Gastrocnemius medialis (tissue), 4 donors: ENCODE measurements around the gene OR5AL1. TPM values are rescaled to one million over a fixed set of nuclear protein-coding genes. Genes with fewer than 3 reads are reported as not detected.

Experiments used
- ATAC-seq, 2 donors: fragments of 150-250 bp; one replicate each; pipeline ENCODE4 v1.9.1; 2016
- DNase-seq, 2 donors: peaks; one replicate each; pipeline ENCODE4 v3.0.0-alpha.2; 2019
- H3K27ac ChIP-seq, 4 donors: fragments of 200-600 bp; sonication (generic); 1 replicate in 1 of 4; 2 replicates in 3 of 4; pipeline ENCODE4 v1.5.1; 2016 to 2018; ENCODE audit warnings: mild to moderate bottlenecking in 2 of 4, moderate library complexity in 1 of 4
- H3K27me3 ChIP-seq, 3 donors: fragments of 200-600 bp; sonication (generic) in 2 of 3; 1 replicate in 1 of 3; 2 replicates in 2 of 3; pipeline versions ENCODE4 v1.5.1 to v1.6.0; 2016 to 2019; ENCODE audit warnings: mild to moderate bottlenecking in 1 of 3, moderate library complexity in 1 of 3
- H3K36me3 ChIP-seq, 2 donors: fragments of 200-600 bp; sonication (generic) in 1 of 2; one replicate each; pipeline ENCODE4 v1.5.1; 2017 to 2018
- H3K4me1 ChIP-seq, 2 donors: fragments of 200-600 bp; sonication (generic) in 1 of 2; one replicate each; pipeline ENCODE4 v1.5.1; 2016 to 2017; ENCODE audit warnings: mild to moderate bottlenecking in 2 of 2
- H3K4me3 ChIP-seq, 4 donors: fragments of 200-600 bp; sonication (generic) in 3 of 4; 1 replicate in 1 of 4; 2 replicates in 3 of 4; pipeline ENCODE4 v1.5.1; 2016 to 2019; ENCODE audit warnings: mild to moderate bottlenecking in 2 of 4
- H3K9me3 ChIP-seq, 3 donors: fragments of 200-600 bp; sonication (generic) in 2 of 3; 1 replicate in 1 of 3; 2 replicates in 2 of 3; pipeline ENCODE4 v1.5.1; 2016 to 2019
- CTCF ChIP-seq, 5 experiments: fragments of 450-650 bp in 3 of 5; fragments of 200-600 bp in 2 of 5; sonication (generic) in 2 of 5; IDR thresholded peaks in 4 of 5; conservative IDR thresholded peaks in 1 of 5; 1 replicate in 4 of 5; 2 replicates in 1 of 5; pipeline ENCODE4 v1.5.1; 2016 to 2019; ENCODE audit warnings: antibody characterized with exemption in 5 of 5, mild to moderate bottlenecking in 3 of 5, moderate library complexity in 3 of 5
- POLR2A ChIP-seq, 2 donors: fragments of 450-650 bp; IDR thresholded peaks; one replicate each; pipeline ENCODE4 v1.6.1; 2017; ENCODE audit warnings: antibody characterized with exemption in 2 of 2, mild to moderate bottlenecking in 2 of 2, moderate library complexity in 2 of 2
- in situ Hi-C, 4 donors: fragments of 200-750 bp; cut with MboI; loops; one replicate each; pipeline versions ENCODE4 v1.15.0 to v1.8.0; 2017; ENCODE audit warnings: low sequenced_read_pairs in 4 of 4
- intact Hi-C: fragments of 100-400 bp; cut with DNase I; formaldehyde crosslinking; loops from one replicate; pipeline ENCODE4 v1.15.1; 2023; ENCODE audit warnings: low total_unique reads
- total RNA-seq, 4 donors: library from RNA; depleted of rRNA; stranded (reverse); fragments of >200 nt; gene quantifications; one replicate each; pipeline versions ENCODE4 v1.1.0 to v1.2.3, GENCODE V29; 2016

OR5AL1 gene
- total RNA-seq, 4 donors from 2014 or later: not detected

- intact Hi-C loops (no loop called here), in situ Hi-C loops (no loop called here)
- no peak overlapping the region for H3K4me3 ChIP-seq
- DNase-seq (no peak), ATAC-seq (no peak)
- no peaks in the 10 kb centered on the region for H3K9me3 ChIP-seq
- H3K4me1 ChIP-seq: no peaks in the 10 kb centered on the region
- TF ChIP-seq POLR2A (IDR thresholded peaks at IDR 0.05) (no peak), CTCF (IDR thresholded peaks at IDR 0.05 in 4 of 5, conservative IDR thresholded peaks at IDR 0.05 in 1 of 5) (no peak)
- H3K27me3 ChIP-seq: no peaks in the 10 kb centered on the region
- H3K27ac ChIP-seq: no peak overlapping the region
- no peaks in the 10 kb centered on the region for H3K36me3 ChIP-seq
Observed at GRCh38 chr11:56404393-56404792, 8.1 kb upstream of the OR5AL1 start.

GRCh38 chr11:56410801-56411200 is 1.7 kb upstream of the OR5AL1 start:
- no peak overlapping the region for H3K4me3 ChIP-seq
- H3K36me3 ChIP-seq: no peaks in the 10 kb centered on the region
- ATAC-seq (no peak), DNase-seq (no peak)
- intact Hi-C loops: no loop called here
- H3K27me3 ChIP-seq: no peaks in the 10 kb centered on the region
- in situ Hi-C loops: no loop called here
- H3K27ac ChIP-seq: no peak overlapping the region
- no peaks in the 10 kb centered on the region for H3K4me1 ChIP-seq
- TF ChIP-seq CTCF (IDR thresholded peaks at IDR 0.05 in 4 of 5, conservative IDR thresholded peaks at IDR 0.05 in 1 of 5) (no peak), POLR2A (IDR thresholded peaks at IDR 0.05) (no peak)
- no peaks in the 10 kb centered on the region for H3K9me3 ChIP-seq

GRCh38 chr11:56453521-56453920 is 41.0 kb downstream of the OR5AL1 start:
- intact Hi-C loops: no loop called here
- ATAC-seq (no peak), DNase-seq (no peak)
- no peak overlapping the region for H3K4me3 ChIP-seq
- in situ Hi-C loops: no loop called here
- TF ChIP-seq CTCF (IDR thresholded peaks at IDR 0.05 in 4 of 5, conservative IDR thresholded peaks at IDR 0.05 in 1 of 5) (no peak), POLR2A (IDR thresholded peaks at IDR 0.05) (no peak)
- no peaks in the 10 kb centered on the region for H3K36me3 ChIP-seq
- H3K9me3 ChIP-seq: no peaks in the 10 kb centered on the region
- no peaks in the 10 kb centered on the region for H3K27me3 ChIP-seq
- H3K4me1 ChIP-seq: no peaks in the 10 kb centered on the region
- no peak overlapping the region for H3K27ac ChIP-seq

GRCh38 chr11:56457076-56457475 is 44.6 kb downstream of the OR5AL1 start:
- ATAC-seq: no peak
- intact Hi-C loops (no loop called here), in situ Hi-C loops (no loop called here)
- Histone ChIP-seq H3K27ac (no peak overlapping the region), H3K27me3 (no peaks in the 10 kb centered on the region), H3K4me3 (no peak overlapping the region), H3K9me3 (no peaks in the 10 kb centered on the region), H3K36me3 (no peaks in the 10 kb centered on the region), H3K4me1 (no peaks in the 10 kb centered on the region)
- no peak for TF ChIP-seq POLR2A (IDR thresholded peaks at IDR 0.05)
- no peak for TF ChIP-seq CTCF (IDR thresholded peaks at IDR 0.05 in 4 of 5, conservative IDR thresholded peaks at IDR 0.05 in 1 of 5)
- no peak for DNase-seq

Other genes with a start within 250 kb of the OR5AL1 start
- not detected for gene OR5J2, start 236.1 kb upstream of the OR5AL1 start, total RNA-seq
- not detected for gene OR5T2, start 178.4 kb upstream of the OR5AL1 start, total RNA-seq
- not detected for gene OR5T3, start 160.4 kb upstream of the OR5AL1 start, total RNA-seq
- not detected for gene OR5T1, start 138.5 kb upstream of the OR5AL1 start, total RNA-seq
- gene OR8H1, start 120.4 kb upstream of the OR5AL1 start, total RNA-seq: not detected
- not detected for gene OR8K3, start 97.6 kb upstream of the OR5AL1 start, total RNA-seq
- not detected for gene OR8K1, start 66.7 kb upstream of the OR5AL1 start, total RNA-seq
- gene OR8J1, start 58.4 kb upstream of the OR5AL1 start, total RNA-seq: not detected
- not detected for gene OR8U1, start 37.1 kb upstream of the OR5AL1 start, total RNA-seq
- gene OR5M3, start 60.7 kb downstream of the OR5AL1 start, total RNA-seq: not detected
- not detected for gene OR5M8, start 78.7 kb downstream of the OR5AL1 start, total RNA-seq
- not detected for gene OR5M11, start 130.6 kb downstream of the OR5AL1 start, total RNA-seq
- not detected for gene OR5M10, start 165.0 kb downstream of the OR5AL1 start, total RNA-seq
- gene OR5M1, start 202.2 kb downstream of the OR5AL1 start, total RNA-seq: not detected
- not detected for gene OR5AP2, start 229.7 kb downstream of the OR5AL1 start, total RNA-seq